CD4-positive, alpha-beta T cell treated with Interleukin-17A for 4 hours (primary cell): ENCODE measurements around the gene ATP11A.

Experiments used
- DNase-seq: peaks from one replicate; pipeline ENCODE4 v3.0.0-alpha.2; 2020; ENCODE audit warnings: mixed read lengths

ATP11A gene

GRCh38 chr13:112726016-112726767 is 36.4 kb downstream of the ATP11A start:
- DNase-seq: no peak

- no peak for DNase-seq
Measured at GRCh38 chr13:112727581-112727980, 37.7 kb downstream of the ATP11A start.

- DNase-seq: no peak
Measured at GRCh38 chr13:112728375-112729126, 38.7 kb downstream of the ATP11A start.

GRCh38 chr13:112729408-112729807 is 39.6 kb downstream of the ATP11A start:
- no peak for DNase-seq

- no peak for DNase-seq
Measured at GRCh38 chr13:112730157-112730671, 40.4 kb downstream of the ATP11A start.

- no peak for DNase-seq
Measured at GRCh38 chr13:112731667-112732616, 42.1 kb downstream of the ATP11A start.

- no peak for DNase-seq
Measured at GRCh38 chr13:112732679-112733078, 42.8 kb downstream of the ATP11A start.

- DNase-seq: no peak
Measured at GRCh38 chr13:112733112-112733511, 43.3 kb downstream of the ATP11A start.

- DNase-seq: no peak
Measured at GRCh38 chr13:112733661-112734379, 44.0 kb downstream of the ATP11A start.

GRCh38 chr13:112734696-112735547 is 45.1 kb downstream of the ATP11A start:
- no peak for DNase-seq

- DNase-seq: no peak
Measured at GRCh38 chr13:112735791-112736190, 46.0 kb downstream of the ATP11A start.

GRCh38 chr13:112737294-112737693 is 47.5 kb downstream of the ATP11A start:
- DNase-seq: no peak

- DNase-seq: no peak
Measured at GRCh38 chr13:112738606-112739005, 48.8 kb downstream of the ATP11A start.

GRCh38 chr13:112740502-112741131 is 50.8 kb downstream of the ATP11A start:
- peak; percentile 19 for DNase-seq

- no peak for DNase-seq
Measured at GRCh38 chr13:112741185-112741755, 51.4 kb downstream of the ATP11A start.

GRCh38 chr13:112741835-112742570 is 52.2 kb downstream of the ATP11A start:
- no peak for DNase-seq

- no peak for DNase-seq
Measured at GRCh38 chr13:112742583-112742982, 52.7 kb downstream of the ATP11A start.

GRCh38 chr13:112743451-112744167 is 53.8 kb downstream of the ATP11A start:
- no peak for DNase-seq
